SK-N-SH (cell line): Measurements from ENCODE around the gene FNTB. TPM values are rescaled to one million over a fixed set of nuclear protein-coding genes. Genes with fewer than 3 reads are reported as not detected.

Experiments used
- CTCF ChIA-PET: fragments of 300-600, 350-600 bp; formaldehyde crosslinking; extraction: SDS; loops from one replicate; lab custom pipeline; 2021; lab: Yijun Ruan, JAX
- POLR2A ChIA-PET: fragments of 350-600 bp; sonication (Branson Sonifier 250); formaldehyde crosslinking; extraction: SDS; loops from one replicate; lab custom pipeline; 2020; ENCODE audit warnings: antibody characterized with exemption, inconsistent platforms; lab: Yijun Ruan, JAX
- DNase-seq: peaks from one replicate; pipeline ENCODE4 v3.0.0; 2012
- H2AFZ ChIP-seq: fragments of 200-600 bp; sonication (generic); 2 replicates; pipeline ENCODE4 v1.8.1; 2016; ENCODE audit warnings: antibody characterized with exemption, mild to moderate bottlenecking, low read depth
- H3F3A ChIP-seq: fragments of 200-600 bp; sonication (generic); replicated peaks from 2 replicates; pipeline ENCODE3; 2016; ENCODE audit warnings: antibody characterized with exemption, mild to moderate bottlenecking; ENCODE audit not compliant: insufficient read depth
- H3K27ac ChIP-seq, 2 experiments: fragments of 200-500 bp in 1 of 2; fragments of 200-600 bp in 1 of 2; sonication (Bioruptor generic) in 1 of 2; sonication (generic), shearing (Covaris generic) in 1 of 2; 2 replicates each; pipeline versions ENCODE4 v1.5.1 to v1.6.1; 2014 to 2016; ENCODE audit warnings: low read depth in 2 of 2, inconsistent platforms in 1 of 2, low read length in 1 of 2, mild to moderate bottlenecking in 1 of 2, mixed read lengths in 1 of 2
- H3K27me3 ChIP-seq: fragments of 200-600 bp; sonication (generic), shearing (Covaris generic); 2 replicates; pipeline ENCODE4 v1.6.1; 2016; ENCODE audit warnings: mixed run types; ENCODE audit not compliant: insufficient read depth
- H3K36me3 ChIP-seq, 2 experiments: fragments of 200-500 bp in 1 of 2; fragments of 200-600 bp in 1 of 2; sonication (Bioruptor generic) in 1 of 2; sonication (generic) in 1 of 2; replicated peaks in 1 of 2; 2 replicates each; pipeline versions ENCODE3 to v1.5.1; 2014 to 2016; ENCODE audit warnings: low read length in 1 of 2, mild to moderate bottlenecking in 1 of 2; ENCODE audit not compliant: insufficient read depth in 2 of 2, control insufficient read depth in 1 of 2
- H3K4me1 ChIP-seq, 2 experiments: fragments of 200-500 bp in 1 of 2; fragments of 200-600 bp in 1 of 2; sonication (Bioruptor generic) in 1 of 2; sonication (generic), shearing (Covaris generic) in 1 of 2; 2 replicates each; pipeline versions ENCODE4 v1.5.1 to v1.6.1; 2014 to 2016; ENCODE audit warnings: low read depth in 1 of 2, low read length in 1 of 2, mixed run types in 1 of 2; ENCODE audit not compliant: insufficient read depth in 2 of 2, control insufficient read depth in 1 of 2
- H3K4me2 ChIP-seq: fragments of 200-600 bp; sonication (generic), shearing (Covaris generic); 2 replicates; pipeline ENCODE4 v1.6.1; 2017; ENCODE audit warnings: mixed run types
- H3K4me3 ChIP-seq, 2 experiments: fragments of 200-500 bp in 1 of 2; fragments of 200-600 bp in 1 of 2; sonication (Bioruptor generic) in 1 of 2; sonication (generic), shearing (Covaris generic) in 1 of 2; 2 replicates each; pipeline versions ENCODE4 v1.5.1 to v1.8.1; 2014 to 2016; ENCODE audit warnings: low read depth in 2 of 2, inconsistent platforms in 1 of 2, low read length in 1 of 2, mild to moderate bottlenecking in 1 of 2, mixed read lengths in 1 of 2, moderate library complexity in 1 of 2
- H3K79me2 ChIP-seq: fragments of 200-600 bp; sonication (generic); 2 replicates; pipeline ENCODE4 v1.8.1; 2017; ENCODE audit warnings: mild to moderate bottlenecking; ENCODE audit not compliant: insufficient read depth
- H3K9ac ChIP-seq: fragments of 200-600 bp; sonication (generic); 2 replicates; pipeline ENCODE4 v1.6.1; 2017; ENCODE audit warnings: mixed run types
- H3K9me2 ChIP-seq: fragments of 200-600 bp; sonication (generic); 2 replicates; pipeline ENCODE4 v1.6.1; 2017; ENCODE audit warnings: mixed run types
- H3K9me3 ChIP-seq: fragments of 200-600 bp; sonication (generic); 2 replicates; pipeline ENCODE4 v1.6.1; 2017; ENCODE audit warnings: mixed run types, mild to moderate bottlenecking, moderate library complexity
- H4K20me1 ChIP-seq: fragments of 200-600 bp; sonication (generic); 2 replicates; pipeline ENCODE4 v1.6.1; 2017; ENCODE audit warnings: mild to moderate bottlenecking, mixed run types; ENCODE audit not compliant: insufficient read depth
- CHD2 ChIP-seq: fragments of 150-350 bp; IDR thresholded peaks from 2 replicates; pipeline ENCODE4 v1.6.1; 2018; ENCODE audit warnings: low read length; ENCODE audit not compliant: partially characterized antibody
- EP300 ChIP-seq, 2 experiments: IDR thresholded peaks; 2 replicates each; pipeline versions ENCODE4 v1.4.0 to v1.6.1; 2012; ENCODE audit warnings: borderline replicate concordance in 1 of 2, low read depth in 1 of 2, low read length in 1 of 2
- EZH2phosphoT487 ChIP-seq: fragments of 200-600 bp; sonication (generic); IDR thresholded peaks from 2 replicates; pipeline ENCODE4 v1.6.1; 2017; ENCODE audit warnings: low read depth, mixed run types, mild to moderate bottlenecking, antibody characterized with exemption, moderate library complexity, borderline replicate concordance
- FOXJ3 ChIP-seq: sonication (generic); formaldehyde crosslinking; IDR thresholded peaks from 2 replicates; pipeline ENCODE4 v1.5.1; 2020; ENCODE audit warnings: mild to moderate bottlenecking, missing genetic modification reagents
- FOXM1 ChIP-seq: IDR thresholded peaks from 2 replicates; pipeline ENCODE4 v1.4.0; 2012; ENCODE audit warnings: low read depth, mild to moderate bottlenecking
- IRF3 ChIP-seq: fragments of 150-350 bp; IDR thresholded peaks from 2 replicates; pipeline ENCODE4 v1.6.1; 2016; ENCODE audit warnings: mild to moderate bottlenecking, low read depth, low read length
- JUND ChIP-seq: IDR thresholded peaks from 2 replicates; pipeline ENCODE4 v1.4.0; 2012
- NFIC ChIP-seq: IDR thresholded peaks from 2 replicates; pipeline ENCODE4 v1.4.0; 2012; ENCODE audit warnings: borderline replicate concordance
- NRF1 ChIP-seq: IDR thresholded peaks from 2 replicates; pipeline ENCODE4 v1.6.1; 2012; ENCODE audit warnings: low read depth, mild to moderate bottlenecking, low read length
- REST ChIP-seq: IDR thresholded peaks from 2 replicates; pipeline ENCODE4 v1.6.1; 2012; ENCODE audit warnings: mild to moderate bottlenecking, low read depth, low read length, moderate library complexity
- RXRA ChIP-seq: IDR thresholded peaks from 2 replicates; pipeline ENCODE4 v1.4.0; 2012; ENCODE audit warnings: low read depth, mild to moderate bottlenecking, borderline replicate concordance
- SIN3A ChIP-seq: IDR thresholded peaks from 2 replicates; pipeline ENCODE4 v1.6.1; 2012; ENCODE audit warnings: low read depth, mild to moderate bottlenecking, low read length, moderate library complexity, borderline replicate concordance
- SMC3 ChIP-seq: IDR thresholded peaks from 2 replicates; pipeline ENCODE4 v1.6.1; 2012; ENCODE audit warnings: low read depth, low read length, improper control_type of control experiment
- TEAD4 ChIP-seq: IDR thresholded peaks from 2 replicates; pipeline ENCODE4 v1.4.0; 2012; ENCODE audit warnings: mild to moderate bottlenecking, borderline replicate concordance; ENCODE audit not compliant: insufficient read depth
- USF2 ChIP-seq: fragments of 150-350 bp; IDR thresholded peaks from 2 replicates; pipeline ENCODE4 v1.6.1; 2017; ENCODE audit warnings: antibody characterized with exemption, low read length, low read depth, borderline replicate concordance
- whole genome bisulfite sequencing: methylation state at CpG from one replicate; pipeline ENCODE4 v1.1.6; 2017; ENCODE audit warnings: low lambda C conversion rate; 5-methylcytosine and 5-hydroxymethylcytosine counted together
- polyA plus RNA-seq, 3 experiments: library from polyadenylated mRNA; depleted of rRNA; stranded (reverse); fragments of >200 nt; gene quantifications; 2 replicates each; pipeline ENCODE4 v1.2.3, GENCODE V29; 2012
- TF ChIP-seq, protein P1 (sequence below): IDR thresholded peaks from 2 replicates; pipeline ENCODE4 v1.4.0; 2012; ENCODE audit warnings: low read depth, borderline replicate concordance
- TF ChIP-seq, protein P2 (sequence below): fragments of 200-600 bp; sonication (generic); IDR thresholded peaks from 2 replicates; pipeline ENCODE4 v1.6.1; 2017; ENCODE audit warnings: antibody characterized with exemption, mild to moderate bottlenecking, moderate library complexity

The FNTB gene
- polyA plus RNA-seq, 1 of the 3 experiments (the other 2 are of a cell fraction) = 18.4 TPM

DNA sequence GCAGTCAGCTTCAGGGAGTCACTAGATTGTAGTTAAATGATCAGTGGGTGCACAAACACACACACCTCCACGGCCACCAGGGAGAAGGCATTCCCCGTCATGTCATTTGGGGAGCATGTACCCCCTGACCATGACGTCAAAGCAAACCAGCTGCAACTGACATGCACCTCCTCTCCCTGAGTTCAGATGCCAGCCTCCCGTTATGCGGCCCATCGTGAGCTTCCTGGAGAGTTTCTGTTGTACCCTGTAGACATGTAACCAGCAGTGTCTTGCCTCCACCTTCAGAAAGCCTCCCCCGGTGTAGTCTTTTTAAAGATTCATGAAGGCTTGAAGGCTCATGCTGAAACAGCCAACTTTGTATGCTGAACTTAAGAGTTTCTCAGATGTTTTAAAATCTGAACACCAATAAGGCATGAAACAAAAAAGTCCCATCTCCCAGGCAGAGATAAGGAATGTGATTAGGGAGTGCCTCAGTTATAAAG, 54.8 kb downstream of the FNTB start:
- POLR2A ChIA-PET = no interaction called here
- H3K27me3 ChIP-seq = no peaks in the 10 kb centered on the region
- 97% methylated on average over 6 of the region's 7 CpGs for WGBS

More for the DNA sequence above, 54.8 kb downstream of the FNTB start:
- H3K9me2 ChIP-seq = no peaks in the 10 kb centered on the region
- no peaks in the 10 kb centered on the region for H3K79me2 ChIP-seq
- CTCF ChIA-PET = interaction anchor here (1.4 kb wide), 2 partner anchors 12 to 22 kb away, joined by 4 to 6 read pairs; no protein-coding TSS in a partner anchor
- no peak overlapping the region for H3K4me2 ChIP-seq
- H2AFZ ChIP-seq = no peak overlapping the region
- H3K36me3 ChIP-seq = peaks cover 13 to 34% of the 10 kb centered on the region in 2 experiments
- TF ChIP-seq SMC3 (no peak), CHD2 (no peak), EP300 (IDR thresholded peaks at IDR 0.05; ENCODE audit: borderline replicate concordance in 1 of 2, low read depth in 1 of 2, low read length in 1 of 2) (no peak), SIN3A (no peak), IRF3 (no peak), REST (no peak), JUND (no peak), TEAD4 (no peak), USF2 (no peak), RXRA (no peak), NFIC (no peak), FOXJ3 (CRISPR knock-in tag) (no peak), EZH2phosphoT487 (no peak), NRF1 (no peak), FOXM1 (no peak)
- TF ChIP-seq, protein P1, sequence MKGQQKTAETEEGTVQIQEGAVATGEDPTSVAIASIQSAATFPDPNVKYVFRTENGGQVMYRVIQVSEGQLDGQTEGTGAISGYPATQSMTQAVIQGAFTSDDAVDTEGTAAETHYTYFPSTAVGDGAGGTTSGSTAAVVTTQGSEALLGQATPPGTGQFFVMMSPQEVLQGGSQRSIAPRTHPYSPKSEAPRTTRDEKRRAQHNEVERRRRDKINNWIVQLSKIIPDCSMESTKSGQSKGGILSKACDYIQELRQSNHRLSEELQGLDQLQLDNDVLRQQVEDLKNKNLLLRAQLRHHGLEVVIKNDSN = no peak
- TF ChIP-seq, protein P2, sequence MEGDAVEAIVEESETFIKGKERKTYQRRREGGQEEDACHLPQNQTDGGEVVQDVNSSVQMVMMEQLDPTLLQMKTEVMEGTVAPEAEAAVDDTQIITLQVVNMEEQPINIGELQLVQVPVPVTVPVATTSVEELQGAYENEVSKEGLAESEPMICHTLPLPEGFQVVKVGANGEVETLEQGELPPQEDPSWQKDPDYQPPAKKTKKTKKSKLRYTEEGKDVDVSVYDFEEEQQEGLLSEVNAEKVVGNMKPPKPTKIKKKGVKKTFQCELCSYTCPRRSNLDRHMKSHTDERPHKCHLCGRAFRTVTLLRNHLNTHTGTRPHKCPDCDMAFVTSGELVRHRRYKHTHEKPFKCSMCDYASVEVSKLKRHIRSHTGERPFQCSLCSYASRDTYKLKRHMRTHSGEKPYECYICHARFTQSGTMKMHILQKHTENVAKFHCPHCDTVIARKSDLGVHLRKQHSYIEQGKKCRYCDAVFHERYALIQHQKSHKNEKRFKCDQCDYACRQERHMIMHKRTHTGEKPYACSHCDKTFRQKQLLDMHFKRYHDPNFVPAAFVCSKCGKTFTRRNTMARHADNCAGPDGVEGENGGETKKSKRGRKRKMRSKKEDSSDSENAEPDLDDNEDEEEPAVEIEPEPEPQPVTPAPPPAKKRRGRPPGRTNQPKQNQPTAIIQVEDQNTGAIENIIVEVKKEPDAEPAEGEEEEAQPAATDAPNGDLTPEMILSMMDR = no peak
- peaks cover under 1% of the 10 kb centered on the region for H3F3A ChIP-seq
- no peak overlapping the region for H3K27ac ChIP-seq
- H3K9me3 ChIP-seq = no peaks in the 10 kb centered on the region
- no peaks in the 10 kb centered on the region for H4K20me1 ChIP-seq
- DNase-seq = no peak
- no peak overlapping the region for H3K4me3 ChIP-seq
- no peaks in the 10 kb centered on the region for H3K4me1 ChIP-seq
- no peak overlapping the region for H3K9ac ChIP-seq
